ENCODE measurements around the gene C7orf57. TPM values are rescaled to one million over a fixed set of nuclear protein-coding genes. Genes with fewer than 3 reads are reported as not detected.

C7orf57 gene
- total RNA-seq, 1 experiment from 2014 or later = 0.90 TPM

- Mint-ChIP-seq H3K4me1 (no peaks in the 10 kb centered on the region), H3K9me3 (peaks cover 14% of the 10 kb centered on the region), H3K27ac (no peak overlapping the region), H3K27me3 (ENCODE audit: low read depth) (no peaks in the 10 kb centered on the region), H3K4me3 (no peak overlapping the region), H3K36me3 (no peaks in the 10 kb centered on the region)
- ChIA-PET CTCF (no interaction called here), POLR2A (no interaction called here)
- ATAC-seq (no peak), DNase-seq (ENCODE audit: low spot score) (no peak)
- TF ChIP-seq NR3C1 (CRISPR knock-in tag; conservative IDR thresholded peaks at IDR 0.05; ENCODE audit: low read depth) = no peak
- no peak for TF ChIP-seq CBFB (CRISPR knock-in tag; IDR thresholded peaks at IDR 0.05; ENCODE audit: low read depth)
- no peak for TF ChIP-seq ZNF532 (CRISPR knock-in tag; IDR thresholded peaks at IDR 0.05; ENCODE audit: borderline replicate concordance)
- TF ChIP-seq SMAD4 (CRISPR knock-in tag; IDR thresholded peaks at IDR 0.05) = no peak
- TF ChIP-seq E2F1 (CRISPR knock-in tag; IDR thresholded peaks at IDR 0.05) = no peak
- no peak for TF ChIP-seq TCF7 (CRISPR knock-in tag; IDR thresholded peaks at IDR 0.05; ENCODE audit: low read depth)
Measured at GRCh38 chr7:48063985-48064384, 28.6 kb downstream of the C7orf57 start.

- ATAC-seq = no peak
- Mint-ChIP-seq H3K9me3 (peaks cover 24% of the 10 kb centered on the region), H3K27ac (no peak overlapping the region), H3K27me3 (ENCODE audit: low read depth) (no peaks in the 10 kb centered on the region), H3K4me1 (no peaks in the 10 kb centered on the region), H3K36me3 (peaks cover 4% of the 10 kb centered on the region), H3K4me3 (no peak overlapping the region)
- POLR2A ChIA-PET = no interaction called here
- no peak for DNase-seq (ENCODE audit: low spot score)
- CTCF ChIA-PET = no interaction called here
- no peak for TF ChIP-seq ATF6 (CRISPR knock-in tag; IDR thresholded peaks at IDR 0.05)
- no peak for TF ChIP-seq ZBTB21 (CRISPR knock-in tag; IDR thresholded peaks at IDR 0.05; ENCODE audit: borderline replicate concordance)
- no peak for TF ChIP-seq ZNF396 (CRISPR knock-in tag; IDR thresholded peaks at IDR 0.05; ENCODE audit: borderline replicate concordance)
- TF ChIP-seq USF1 (CRISPR knock-in tag; IDR thresholded peaks at IDR 0.05) = no peak
- TF ChIP-seq ZBTB43 (CRISPR knock-in tag; IDR thresholded peaks at IDR 0.05) = no peak
- no peak for TF ChIP-seq RORB (CRISPR knock-in tag; IDR thresholded peaks at IDR 0.05)
- no peak for TF ChIP-seq PRDM15 (CRISPR knock-in tag; IDR thresholded peaks at IDR 0.05)
Measured at GRCh38 chr7:48067475-48067874, 32.1 kb downstream of the C7orf57 start.

Measured in WTC11 (cell line).